Tibial nerve (tissue), 4 donors: ENCODE results near the gene RFNG.

Experiments used
- CTCF ChIP-seq, 5 experiments: fragments of 200-600 bp in 3 of 5; fragments of 450-650 bp in 2 of 5; sonication (generic) in 3 of 5; IDR thresholded peaks; one replicate each; pipeline ENCODE4 v1.5.1; 2016 to 2019; ENCODE audit warnings: antibody characterized with exemption in 5 of 5, mild to moderate bottlenecking in 3 of 5, moderate library complexity in 2 of 5
- EP300 ChIP-seq, 2 donors: sonication (generic); formaldehyde crosslinking; IDR thresholded peaks; one replicate each; pipeline ENCODE4 v1.6.1; 2017; ENCODE audit warnings: antibody characterized with exemption in 2 of 2, mild to moderate bottlenecking in 1 of 2

DNA sequence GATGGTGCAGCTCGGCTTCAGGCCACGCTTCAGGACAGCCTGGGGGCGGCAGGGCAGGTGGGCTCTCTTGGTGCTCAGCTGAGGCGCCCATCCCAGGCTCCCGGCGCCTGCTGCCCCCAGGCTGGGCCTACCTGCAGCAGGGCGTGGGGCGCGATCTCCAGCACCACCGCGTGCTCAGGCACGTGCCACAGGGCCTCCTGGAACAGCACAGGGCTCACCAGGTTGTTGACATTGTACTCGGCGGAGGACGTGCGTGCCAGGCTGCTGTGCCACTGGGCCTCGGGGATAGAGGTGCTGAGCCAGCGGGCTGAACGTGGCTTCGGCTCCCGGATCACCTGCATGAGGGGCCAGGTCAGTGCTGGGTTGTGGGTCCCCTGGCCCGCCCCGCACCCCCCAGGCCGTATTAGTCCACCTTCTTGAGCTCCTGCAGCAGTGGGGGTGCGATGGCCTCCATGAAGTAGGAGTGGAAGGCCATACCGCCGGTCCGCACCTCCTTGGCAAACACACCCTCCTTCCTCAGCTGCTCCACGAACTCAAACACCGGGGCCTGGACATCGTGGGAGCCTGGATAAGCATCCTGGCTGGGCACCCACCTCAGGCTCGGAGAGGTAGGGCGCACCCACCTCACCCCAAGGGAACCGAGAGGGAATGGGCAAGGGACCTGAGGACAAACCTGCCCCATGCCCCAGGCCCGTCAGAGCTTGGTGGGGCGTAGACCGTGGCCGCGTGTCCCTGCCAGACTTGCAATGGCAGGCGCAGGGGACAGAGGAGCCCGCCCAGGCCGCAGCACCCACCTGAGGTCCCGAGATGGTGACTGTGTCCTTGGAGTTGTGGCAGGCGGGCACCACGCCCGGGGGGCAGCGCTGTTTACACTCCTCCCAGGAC lies 37.5 kb upstream of the RFNG start:
- no peak for TF ChIP-seq EP300 (IDR thresholded peaks at IDR 0.05)
- no peak for TF ChIP-seq CTCF (IDR thresholded peaks at IDR 0.05)
